CD4-positive, alpha-beta T cell treated with Interleukin-15 for 4 hours (primary cell): ENCODE measurements around the gene NANOS3.

Source experiments
- DNase-seq: peaks from one replicate; pipeline ENCODE4 v3.0.0-alpha.2; 2020; ENCODE audit warnings: low spot score

NANOS3 gene

GRCh38 chr19:13864667-13865570 is 12.0 kb upstream of the NANOS3 start:
- DNase-seq = no peak

- no peak for DNase-seq
These were observed 11.1 kb upstream of the NANOS3 start for GRCh38 chr19:13865571-13866462.

- DNase-seq = no peak
These were observed 10.4 kb upstream of the NANOS3 start for GRCh38 chr19:13866463-13867046.

GRCh38 chr19:13868663-13869062 is 8.3 kb upstream of the NANOS3 start:
- DNase-seq = no peak

DNA sequence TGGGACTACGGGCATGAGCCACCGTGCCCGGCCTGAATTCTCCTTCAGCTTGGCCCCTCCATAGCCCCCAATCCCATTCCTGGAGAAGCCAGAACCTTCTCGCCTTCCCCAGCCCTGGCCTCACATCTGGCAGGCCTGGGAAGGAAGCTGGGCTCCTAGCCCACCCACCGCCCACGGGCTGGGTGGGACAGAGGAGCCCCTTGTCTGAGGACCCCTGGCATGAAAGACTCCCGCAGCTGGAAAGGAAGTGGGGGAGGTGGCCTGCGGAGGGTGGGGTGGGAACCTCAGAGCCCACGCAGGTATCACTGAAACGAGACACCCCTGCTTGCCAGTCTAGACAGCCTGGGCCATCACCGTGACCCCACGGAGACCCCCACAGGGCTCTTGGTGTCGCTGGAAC is 7.7 kb upstream of the NANOS3 start:
- DNase-seq = no peak

DNA sequence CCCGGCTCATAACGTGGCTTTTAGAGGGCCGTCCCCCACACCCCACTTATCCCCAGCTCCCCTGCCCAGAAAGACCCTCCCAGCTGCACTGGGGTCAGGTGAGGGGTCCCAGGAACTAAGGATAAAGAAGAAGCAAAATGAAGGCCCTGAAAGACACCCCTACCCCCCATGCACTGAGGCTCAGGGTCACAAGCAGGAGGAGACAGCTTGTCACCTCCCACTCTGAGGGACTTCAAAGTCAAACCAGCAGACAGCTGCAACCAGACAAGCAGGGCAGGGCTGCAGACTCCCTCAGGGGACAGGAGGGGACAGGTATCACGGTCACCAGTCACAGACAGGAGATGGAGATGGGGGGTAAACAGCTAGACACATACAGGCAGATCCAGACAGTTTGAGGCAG is 6.1 kb upstream of the NANOS3 start:
- no peak for DNase-seq

GRCh38 chr19:13872339-13872694 is 4.6 kb upstream of the NANOS3 start:
- no peak for DNase-seq

DNA sequence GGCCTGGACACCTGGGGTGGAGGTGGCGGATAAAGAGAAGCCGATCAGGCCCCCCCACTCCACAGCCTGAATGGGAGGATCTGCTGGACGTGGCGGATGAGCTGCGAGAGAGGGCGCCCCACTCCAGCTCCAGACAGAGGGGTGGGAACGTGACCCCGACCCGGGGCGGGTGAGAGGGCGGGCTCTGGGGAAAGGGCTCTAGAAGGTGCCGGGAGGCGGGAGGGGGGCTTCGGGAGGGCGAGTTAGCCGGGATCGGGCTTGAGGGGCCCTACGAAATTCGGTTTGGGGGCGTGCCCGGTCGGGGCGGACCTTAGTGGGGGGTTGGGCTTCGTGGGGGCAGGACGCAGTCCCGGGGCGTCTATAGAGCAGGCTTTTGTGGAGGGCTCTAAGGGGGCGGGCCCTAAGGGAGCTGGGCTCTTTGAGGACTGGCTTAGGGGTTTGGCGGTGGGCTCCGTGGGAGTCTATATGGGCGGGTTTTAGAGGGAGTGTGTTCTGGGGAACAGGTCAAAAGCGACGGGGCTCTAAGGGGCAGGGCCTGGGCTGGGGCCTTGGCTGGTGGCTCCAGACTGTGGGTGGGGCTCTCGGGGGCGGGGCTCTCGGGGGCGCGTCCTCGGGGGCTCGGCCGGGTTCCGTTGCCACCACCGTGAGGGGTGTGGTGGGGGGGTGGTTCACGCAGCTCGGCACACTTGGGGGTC is 4.1 kb upstream of the NANOS3 start:
- DNase-seq = no peak

- DNase-seq = no peak
These were observed 3.0 kb upstream of the NANOS3 start for GRCh38 chr19:13873834-13874515.

DNA sequence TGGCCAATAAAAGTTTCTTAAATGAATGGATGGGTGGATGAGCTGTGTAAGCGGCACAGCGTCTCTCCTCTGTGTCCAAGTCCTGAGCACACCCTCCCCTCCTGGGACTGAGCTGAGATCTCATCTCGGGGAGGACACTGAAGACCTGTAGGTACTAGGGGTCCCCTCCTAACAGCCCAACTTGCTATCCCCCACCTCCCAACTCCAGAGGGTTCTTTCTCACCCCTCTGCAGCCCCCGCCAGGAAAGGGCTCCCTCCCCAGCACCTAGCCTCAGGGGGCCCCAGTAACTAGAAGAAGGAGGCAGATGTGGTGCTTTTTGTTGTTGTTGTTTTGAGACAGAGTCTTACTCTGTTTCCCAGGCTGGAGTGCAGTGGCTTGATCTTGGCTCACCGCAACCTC is 1.1 kb upstream of the NANOS3 start:
- no peak for DNase-seq

DNA sequence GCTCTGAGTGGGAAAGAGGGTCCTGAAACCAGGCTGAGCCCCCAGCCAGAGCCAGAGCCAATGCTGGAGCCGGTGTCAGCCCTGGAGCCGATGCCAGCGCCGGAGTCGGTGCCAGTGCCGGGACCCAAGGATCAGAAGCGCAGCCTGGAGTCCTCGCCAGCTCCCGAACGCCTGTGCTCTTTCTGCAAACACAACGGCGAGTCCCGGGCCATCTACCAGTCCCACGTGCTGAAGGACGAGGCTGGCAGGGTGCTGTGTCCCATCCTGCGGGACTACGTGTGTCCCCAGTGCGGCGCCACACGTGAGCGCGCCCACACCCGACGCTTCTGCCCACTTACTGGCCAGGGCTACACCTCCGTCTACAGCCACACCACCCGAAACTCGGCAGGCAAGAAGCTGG is 369 bp downstream of the NANOS3 start:
- no peak for DNase-seq

DNA sequence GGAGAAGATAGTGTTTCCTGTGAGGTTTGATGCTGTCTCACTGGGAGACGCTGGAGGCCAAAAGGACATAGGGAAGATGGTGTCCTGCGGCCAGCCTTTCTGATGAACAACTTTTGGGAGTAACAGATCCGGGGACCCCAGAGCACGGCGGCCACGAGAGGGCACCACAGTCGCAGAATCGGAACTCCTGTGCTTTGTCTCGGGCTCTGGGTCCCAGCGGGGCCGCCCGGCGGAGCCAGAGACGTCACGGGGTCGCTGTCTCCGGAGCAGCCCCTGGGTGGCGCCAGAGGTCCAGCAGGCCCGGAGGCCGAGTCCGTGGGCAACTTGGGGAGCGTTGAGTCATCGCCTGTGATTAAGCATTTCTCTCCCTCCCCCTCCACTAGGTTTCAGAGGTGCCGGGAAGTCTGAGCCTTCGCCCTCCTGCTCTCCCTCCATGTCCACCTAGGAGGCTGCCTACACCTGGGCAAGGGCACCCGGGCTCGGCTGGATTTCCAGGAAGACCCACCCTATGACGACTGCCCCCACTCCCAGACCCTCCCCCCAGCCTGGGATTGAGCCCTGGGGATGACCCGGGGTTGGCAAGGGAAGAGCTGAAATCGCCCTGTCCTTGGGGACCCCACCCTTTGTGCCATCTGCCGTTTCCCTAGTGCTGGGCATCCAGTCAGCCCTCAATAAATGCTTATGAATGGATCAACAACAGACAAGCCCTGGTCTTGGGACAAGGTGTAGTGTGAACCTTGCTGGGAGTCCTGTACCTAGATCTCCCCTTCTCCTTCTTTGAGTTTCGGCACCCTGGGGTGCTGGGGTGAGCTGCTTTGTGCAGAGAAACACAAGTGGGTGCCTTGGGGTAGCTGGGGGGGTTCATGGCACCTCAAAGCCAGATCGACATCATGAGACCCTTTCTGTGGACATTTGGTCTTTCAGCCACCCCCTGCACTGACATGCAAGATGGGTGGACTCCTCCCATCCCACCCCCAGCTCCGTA is 3.4 kb downstream of the NANOS3 start:
- peak; percentile 99 for DNase-seq

- DNase-seq = no peak
These were observed 4.3 kb downstream of the NANOS3 start for GRCh38 chr19:13881251-13881691.

GRCh38 chr19:13881692-13882418 is 4.9 kb downstream of the NANOS3 start:
- peak; percentile 49 for DNase-seq

- DNase-seq = no peak
These were observed 5.5 kb downstream of the NANOS3 start for GRCh38 chr19:13882419-13882795.

DNA sequence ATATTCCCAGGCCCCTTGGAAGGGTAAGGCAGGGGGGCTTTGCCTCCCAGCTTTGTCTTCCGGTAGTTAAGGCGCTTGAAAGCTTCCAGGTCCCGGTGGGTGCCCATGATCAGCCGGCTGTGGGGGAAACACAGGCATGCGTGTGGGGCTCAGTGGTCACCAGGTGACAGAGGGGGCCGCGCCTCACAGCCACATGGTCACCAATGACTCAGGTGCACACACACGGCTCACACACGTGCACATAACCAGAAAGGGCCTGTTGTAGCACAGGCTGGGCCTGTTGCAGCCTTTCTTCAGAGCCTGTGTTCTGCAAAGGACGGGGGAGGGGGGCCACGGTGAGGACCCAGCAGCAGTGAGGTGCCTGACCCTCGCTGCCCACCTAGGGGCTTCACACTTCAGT is 5.9 kb downstream of the NANOS3 start:
- DNase-seq = no peak

- DNase-seq = no peak
These were observed 6.7 kb downstream of the NANOS3 start for GRCh38 chr19:13883516-13884064.

GRCh38 chr19:13884726-13885591 is 8.0 kb downstream of the NANOS3 start:
- DNase-seq = no peak
